Ovary (tissue), 9 donors: ENCODE results near the gene NBEA. TPM values are rescaled to one million over a fixed set of nuclear protein-coding genes. Genes with fewer than 3 reads are reported as not detected.

ENCODE experiments used
- DNase-seq, 5 donors: peaks; one replicate each; pipeline ENCODE4 v3.0.0-alpha.2; 2019 to 2020
- H3K27ac ChIP-seq, 2 donors: fragments of 200-600 bp; one replicate each; pipeline versions ENCODE4 v1.5.1 to v1.8.0; 2019 to 2022
- H3K27me3 ChIP-seq: fragments of 200-600 bp; one replicate; pipeline ENCODE4 v1.8.0; 2022
- H3K36me3 ChIP-seq: fragments of 200-600 bp; sonication (generic); one replicate; pipeline ENCODE4 v1.5.1; 2019
- H3K4me1 ChIP-seq: one replicate; pipeline ENCODE4 v1.8.1; 2013; ENCODE audit warnings: mild to moderate bottlenecking, moderate library complexity; ENCODE audit not compliant: insufficient read depth
- H3K4me3 ChIP-seq: fragments of 200-600 bp; sonication (generic); one replicate; pipeline ENCODE4 v1.5.1; 2017
- H3K9me3 ChIP-seq, 2 donors: fragments of 200-600 bp in 1 of 2; sonication (generic) in 1 of 2; one replicate each; pipeline versions ENCODE4 v1.5.1 to v1.8.1; 2013 to 2019; ENCODE audit warnings: mild to moderate bottlenecking in 1 of 2, moderate library complexity in 1 of 2
- CTCF ChIP-seq, 3 donors: fragments of 450-650 bp in 2 of 3; fragments of 200-600 bp in 1 of 3; IDR thresholded peaks; one replicate each; pipeline versions ENCODE4 v1.5.1 to v1.8.0; 2016 to 2022; ENCODE audit warnings: antibody characterized with exemption in 3 of 3, mild to moderate bottlenecking in 1 of 3
- EP300 ChIP-seq: sonication (generic); formaldehyde crosslinking; IDR thresholded peaks from one replicate; pipeline ENCODE4 v1.6.1; 2017; ENCODE audit warnings: antibody characterized with exemption
- POLR2A ChIP-seq: fragments of 450-650 bp; IDR thresholded peaks from one replicate; pipeline ENCODE4 v1.6.1; 2017; ENCODE audit warnings: antibody characterized with exemption, mild to moderate bottlenecking, moderate library complexity
- WGBS, 3 donors: extraction: QIAGEN DNeasy Blood & Tissue Kit in 1 of 3; methylation state at CpG; one replicate each; pipeline versions ENCODE4 v1.1.5 to v1.1.7; 2013 to 2017; 5-methylcytosine and 5-hydroxymethylcytosine counted together
- intact Hi-C, 4 donors: fragments of 100-400 bp; cut with DNase I; formaldehyde crosslinking; loops; one replicate each; pipeline versions ENCODE4 v1.11.0 to v1.15.1; 2022 to 2023
- polyA plus RNA-seq, 2 donors: library from polyadenylated mRNA; stranded (reverse); fragments of 200-250 nt in 1 of 2; fragments of 350-450 nt in 1 of 2; fragmentation: Illumina TruSeq in 1 of 2; extraction: RNeasy Lipid Tissue Mini Kit (QIAGEN cat#74804) in 1 of 2; gene quantifications; one replicate each; pipeline ENCODE4 v1.2.3, GENCODE V29; 2013 to 2014
- total RNA-seq, 7 donors: library from RNA; depleted of rRNA in 2 of 7; stranded (reverse); fragments of >200 nt in 2 of 7; fragmentation: NEBNext Ultra II Directional in 3 of 7; extraction: Animal tissue kit (Norgen Biotek cat#: 25700) in 3 of 7; gene quantifications; one replicate each; pipeline versions ENCODE4 v1.1.0 to v1.2.4, GENCODE V29; 2016 to 2023
- donor health status: DM: no; HTN: no; CAD: no; lungs with moderate emphysema.
- donor health status: DM: no; HTN: no; CAD: no.
- donor health status: Bipolar disorder and iron deficiency.
- donor health status: DM: yes; HTN: yes; CAD: no.
- donor health status: DM: no; HTN: no; CAD: no.
- donor health status: DM: yes; HTN: yes; CAD: no.

NBEA gene
- total and polyA plus RNA-seq, 9 donors: 5.8 to 18.9 (median 16.0) TPM

- 71 to 76% (median 75%) methylated on average over 1 of the region's 1 CpG for WGBS, 3 donors
- Histone ChIP-seq H3K4me3 (no peak overlapping the region), H3K9me3 (no peaks in the 10 kb centered on the region), H3K36me3 (no peaks in the 10 kb centered on the region), H3K4me1 (no peaks in the 10 kb centered on the region), H3K27ac (no peak overlapping the region), H3K27me3 (no peaks in the 10 kb centered on the region)
- TF ChIP-seq CTCF (IDR thresholded peaks at IDR 0.05) (no peak), POLR2A (no peak), EP300 (no peak)
- no peak for DNase-seq
- intact Hi-C loops: no loop called here
Measured at GRCh38 chr13:35354882-35355281, 412.8 kb downstream of the NBEA start.

- WGBS, 3 donors: 51 to 60% (median 55%) methylated on average over 2 of the region's 2 CpGs
- no peak overlapping the region for H3K4me3 ChIP-seq
- no peaks in the 10 kb centered on the region for H3K27me3 ChIP-seq
- no peak overlapping the region for H3K27ac ChIP-seq
- intact Hi-C loops: no loop called here
- DNase-seq: no peak
- H3K36me3 ChIP-seq: no peaks in the 10 kb centered on the region
- H3K4me1 ChIP-seq: no peaks in the 10 kb centered on the region
- no peaks in the 10 kb centered on the region for H3K9me3 ChIP-seq
- TF ChIP-seq CTCF (IDR thresholded peaks at IDR 0.05) (no peak), POLR2A (no peak), EP300 (no peak)
Measured at GRCh38 chr13:35356572-35356971, 414.5 kb downstream of the NBEA start.

DNA sequence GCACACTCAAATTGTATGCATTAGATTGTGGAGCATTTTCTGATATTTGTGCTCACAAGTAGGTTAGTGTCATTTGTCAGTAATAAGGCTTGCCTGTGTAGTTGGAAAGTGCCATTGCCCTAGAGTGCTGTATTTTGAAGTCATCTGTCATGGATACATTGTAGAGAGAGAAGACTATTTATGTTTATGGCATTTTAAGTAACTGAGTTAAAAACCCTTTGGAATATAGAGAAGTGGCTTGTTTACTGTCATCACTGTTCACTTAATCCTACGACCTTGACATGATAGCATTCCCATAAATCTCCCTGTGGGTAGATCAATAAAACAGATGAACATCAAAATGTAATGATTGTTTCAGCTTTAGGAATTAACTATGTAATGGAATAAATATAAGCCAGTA, 423.8 kb downstream of the NBEA start:
- H3K27ac ChIP-seq: no peak overlapping the region

GRCh38 chr13:35367586-35367985, 425.5 kb downstream of the NBEA start:
- intact Hi-C loops: no loop called here
- no peak overlapping the region for H3K27ac ChIP-seq
- H3K4me1 ChIP-seq: no peaks in the 10 kb centered on the region
- TF ChIP-seq CTCF (IDR thresholded peaks at IDR 0.05) (no peak), EP300 (no peak), POLR2A (no peak)
- no peak for DNase-seq
- H3K4me3 ChIP-seq: no peak overlapping the region
- 86 to 93% (median 93%) methylated on average over 2 of the region's 2 CpGs for WGBS, 3 donors
- H3K9me3 ChIP-seq: peaks cover 0 to 3% of the 10 kb centered on the region in 2 donors
- H3K27me3 ChIP-seq: no peaks in the 10 kb centered on the region
- no peaks in the 10 kb centered on the region for H3K36me3 ChIP-seq

More for the DNA sequence above, 423.8 kb downstream of the NBEA start:
- no peak for DNase-seq
- intact Hi-C loops: no loop called here
- TF ChIP-seq CTCF (IDR thresholded peaks at IDR 0.05) (no peak), EP300 (no peak), POLR2A (no peak)
- Histone ChIP-seq H3K27me3 (no peaks in the 10 kb centered on the region), H3K36me3 (no peaks in the 10 kb centered on the region), H3K4me1 (no peaks in the 10 kb centered on the region), H3K4me3 (no peak overlapping the region), H3K9me3 (peaks cover 0 to 3% of the 10 kb centered on the region in 2 donors)
- WGBS, 3 donors: 76 to 81% (median 77%) methylated on average over 1 of the region's 1 CpG

GRCh38 chr13:35378939-35379338, 436.9 kb downstream of the NBEA start:
- TF ChIP-seq CTCF (IDR thresholded peaks at IDR 0.05) (no peak), EP300 (no peak), POLR2A (no peak)
- Histone ChIP-seq H3K36me3 (no peaks in the 10 kb centered on the region), H3K27me3 (no peaks in the 10 kb centered on the region), H3K4me1 (no peaks in the 10 kb centered on the region), H3K4me3 (no peak overlapping the region), H3K9me3 (no peaks in the 10 kb centered on the region), H3K27ac (no peak overlapping the region)
- no peak for DNase-seq
- intact Hi-C loops: no loop called here
